NCI-H345 treated with DMSO at 0.1 percent for 48 hours (cell line): ENCODE results near the gene CCDC12.
"Not testable (repeated sequence)": the region's sequence is repeated elsewhere in the genome, so short reads cannot be mapped to it uniquely, and the experiment has no call there.

ENCODE experiments used
- DNase-seq: peaks from one replicate; lab custom pipeline; 2025; ENCODE audit not compliant: unreplicated experiment; lab: John Stamatoyannopoulos, UW

Gene CCDC12

DNA sequence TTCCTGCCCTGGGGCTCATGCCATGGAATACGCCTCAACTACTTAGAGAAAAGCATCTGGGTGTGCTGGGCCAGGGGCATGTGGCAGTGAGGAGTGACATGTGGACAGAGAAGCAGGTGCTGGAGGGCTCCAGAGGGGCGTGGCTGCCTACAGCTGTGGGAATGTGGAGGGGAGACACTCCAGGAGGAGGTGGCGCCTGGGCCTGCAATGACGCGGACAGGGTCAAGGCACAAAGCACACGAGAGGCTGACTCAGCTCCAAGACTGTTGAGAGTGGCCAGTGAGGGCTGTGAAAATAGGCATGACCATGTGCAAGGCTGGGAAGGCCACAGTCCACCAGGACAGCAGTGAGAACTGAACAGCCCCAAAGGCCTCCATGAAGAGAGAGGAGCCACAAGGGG, 50.5 kb downstream of the CCDC12 start:
- DNase-seq: no peak

DNA sequence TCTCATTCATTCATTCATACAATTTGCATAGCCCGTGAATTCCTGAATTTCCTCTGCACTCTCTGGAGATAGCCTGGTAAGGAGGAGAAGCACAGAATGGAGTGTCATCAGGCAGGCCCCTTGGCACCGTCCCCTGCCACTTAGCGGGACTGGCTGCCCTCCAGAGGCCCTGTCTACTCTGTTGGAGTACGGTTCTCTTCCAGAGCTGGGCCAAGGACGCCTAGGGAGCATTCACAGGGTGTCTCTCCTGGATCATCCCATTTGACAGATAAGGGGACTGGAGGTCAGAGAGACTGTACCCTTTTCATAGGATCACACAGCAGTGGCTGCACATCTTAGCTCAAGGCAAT, 51.0 kb downstream of the CCDC12 start:
- no peak for DNase-seq

DNA sequence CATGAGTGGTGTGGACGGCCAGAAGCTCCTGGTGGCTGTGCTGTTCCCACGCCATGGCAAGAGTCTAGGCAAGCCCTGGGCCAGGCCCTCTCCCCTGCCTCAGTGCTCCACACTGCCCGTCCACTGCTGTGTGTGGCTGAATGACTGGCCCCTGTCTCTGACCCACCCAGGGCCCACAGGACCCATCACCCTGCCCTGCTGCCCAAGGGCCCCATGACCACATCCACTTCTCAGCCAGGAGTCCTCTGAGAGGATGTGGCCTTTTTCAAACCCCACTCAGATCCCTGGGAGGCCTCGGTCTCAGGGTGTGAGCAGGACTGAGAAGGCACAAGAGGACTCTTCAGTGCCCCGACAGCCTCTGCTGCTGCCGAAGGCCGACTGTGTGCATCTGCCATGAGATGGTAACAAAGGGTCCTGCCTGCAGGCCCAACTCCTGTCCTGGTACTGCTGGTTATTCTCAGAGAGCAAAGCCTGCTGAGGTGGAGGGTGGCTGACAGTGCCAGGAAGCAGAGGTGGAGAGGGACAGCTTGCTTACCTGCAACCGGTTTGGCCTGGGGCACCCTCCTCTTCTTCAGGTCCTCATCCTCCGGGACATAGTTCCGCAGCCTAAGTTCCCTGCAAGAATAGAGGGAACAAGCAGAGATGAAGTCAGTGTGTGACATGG, 51.5 kb downstream of the CCDC12 start:
- DNase-seq: no peak

DNA sequence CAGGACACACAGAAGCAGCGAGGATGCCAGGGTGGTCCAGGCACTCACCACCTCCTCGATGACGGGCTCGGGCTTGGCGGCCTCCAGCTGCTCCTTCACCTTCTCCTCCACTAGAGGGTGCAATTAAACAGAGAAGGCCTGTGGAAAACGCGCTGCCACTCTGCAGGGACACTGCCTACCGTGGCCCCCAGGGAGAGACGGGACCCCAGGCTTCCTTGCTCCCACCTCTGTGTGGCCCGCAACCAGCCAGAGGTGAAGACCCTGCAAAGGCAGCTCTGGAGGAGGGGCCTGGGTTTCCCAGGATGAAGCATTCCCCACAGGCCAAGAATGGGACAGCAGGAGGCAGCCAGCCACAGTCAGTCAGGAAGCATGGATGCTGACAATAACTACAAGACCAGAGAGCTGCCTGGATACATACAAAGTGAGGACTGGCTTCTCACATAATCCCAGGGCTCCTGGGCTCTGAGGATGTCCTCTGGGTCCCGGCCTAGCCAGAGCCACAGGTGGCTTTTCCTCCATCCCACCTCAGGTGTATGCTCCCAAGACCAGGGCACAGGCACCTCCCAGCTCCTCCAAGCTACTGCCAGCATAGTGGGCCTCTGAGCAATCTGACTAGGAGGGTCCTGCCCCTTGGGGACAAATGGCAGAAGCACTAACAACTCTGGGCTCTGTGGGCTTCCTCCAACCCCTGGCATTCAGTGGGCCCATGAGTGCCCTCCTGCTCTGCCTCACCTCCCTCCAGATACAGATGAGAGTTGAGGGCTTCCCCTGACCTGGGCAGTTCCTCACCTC, 52.8 kb downstream of the CCDC12 start:
- no peak for DNase-seq

DNA sequence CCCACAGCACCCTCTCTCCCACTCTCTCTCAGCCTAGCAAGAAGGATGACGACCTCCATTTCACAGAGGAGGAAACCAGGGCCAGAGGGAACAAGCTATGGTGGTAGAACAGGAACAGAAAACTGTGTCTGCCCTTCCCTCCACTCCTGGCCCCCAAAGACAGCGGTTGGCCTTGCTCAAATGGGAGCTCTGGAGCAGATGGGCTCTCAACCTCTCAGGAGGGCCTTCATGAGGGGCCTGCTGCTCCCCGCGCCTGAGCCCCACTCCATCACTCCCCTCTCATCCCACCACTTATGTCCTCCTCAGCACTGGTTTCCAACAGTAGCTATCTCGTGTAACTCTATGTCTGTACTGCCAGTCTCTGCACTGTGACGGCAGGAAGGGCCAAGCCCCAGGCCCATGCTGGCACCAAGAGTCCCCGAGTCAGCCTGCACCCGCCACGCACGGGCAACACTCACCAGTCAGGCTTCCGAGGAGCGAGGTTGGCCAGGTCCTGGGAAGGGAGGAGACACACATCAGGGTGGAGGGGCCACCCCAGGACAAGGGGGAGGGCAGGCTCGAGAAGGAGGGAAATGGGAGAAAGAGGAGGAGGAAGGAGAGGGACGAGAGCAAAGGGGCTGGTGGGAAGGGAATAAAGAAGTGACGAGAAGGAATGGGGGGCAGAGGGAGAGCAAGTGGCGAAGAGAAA, 53.5 kb downstream of the CCDC12 start:
- no peak for DNase-seq

DNA sequence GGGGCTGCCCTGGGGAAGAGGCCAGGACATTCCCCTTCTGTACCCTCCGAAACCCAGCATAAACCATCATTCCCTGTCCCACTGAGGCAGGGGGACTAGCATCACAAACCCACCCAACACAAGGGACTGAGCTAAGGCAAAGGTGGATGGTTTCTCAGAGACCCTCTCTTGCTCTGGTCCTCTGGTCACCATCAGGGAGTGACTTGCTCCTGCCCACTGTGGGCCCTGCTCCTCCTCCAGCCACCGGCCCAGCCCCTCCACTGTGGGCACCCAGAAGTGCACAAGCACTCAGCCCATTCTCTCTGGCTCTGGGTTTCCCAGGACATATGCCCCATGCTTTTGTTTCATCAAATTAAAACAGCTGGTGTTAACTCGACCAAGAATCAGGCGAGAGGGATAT, 54.1 kb downstream of the CCDC12 start:
- DNase-seq: no peak

DNA sequence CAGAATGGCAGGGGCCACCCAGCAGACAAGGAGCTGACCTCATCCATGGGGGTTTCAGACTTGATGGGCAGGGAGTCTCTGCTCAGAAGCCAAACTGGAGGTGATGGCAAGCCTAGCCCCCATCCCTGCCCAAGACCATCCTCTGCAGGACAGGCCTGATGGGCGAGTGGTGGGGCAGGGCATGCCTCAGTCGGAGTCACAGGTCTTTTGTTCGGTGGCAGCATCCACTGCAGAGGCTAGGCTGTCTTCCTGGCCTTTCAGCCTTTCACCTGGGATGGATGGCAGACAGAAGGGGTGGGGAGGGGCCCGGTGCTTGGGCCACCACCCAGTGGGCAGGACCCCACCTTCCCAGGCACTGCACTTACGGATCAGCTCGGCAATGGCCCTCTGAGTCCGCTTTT, 54.7 kb downstream of the CCDC12 start:
- no peak for DNase-seq

DNA sequence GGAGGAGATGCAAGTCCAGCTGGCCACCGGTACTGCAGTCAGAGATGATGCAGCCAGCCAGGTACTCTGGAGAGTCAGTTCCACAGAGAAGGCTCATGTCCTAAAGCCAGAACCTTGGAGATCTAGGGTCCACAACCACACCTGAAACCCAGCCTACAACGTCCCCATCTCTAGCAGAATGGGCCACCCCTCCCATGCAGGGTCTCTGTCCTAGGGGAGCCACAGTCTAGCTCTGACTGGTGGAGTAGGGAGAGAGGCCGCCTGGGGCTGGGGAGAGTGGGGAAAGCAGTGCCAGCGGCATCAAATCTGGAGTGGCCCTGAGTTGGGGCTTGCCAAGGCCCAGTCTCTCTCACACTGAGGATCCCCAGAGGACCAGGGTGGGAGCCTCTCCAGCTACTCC, 55.5 kb downstream of the CCDC12 start:
- DNase-seq: no peak

DNA sequence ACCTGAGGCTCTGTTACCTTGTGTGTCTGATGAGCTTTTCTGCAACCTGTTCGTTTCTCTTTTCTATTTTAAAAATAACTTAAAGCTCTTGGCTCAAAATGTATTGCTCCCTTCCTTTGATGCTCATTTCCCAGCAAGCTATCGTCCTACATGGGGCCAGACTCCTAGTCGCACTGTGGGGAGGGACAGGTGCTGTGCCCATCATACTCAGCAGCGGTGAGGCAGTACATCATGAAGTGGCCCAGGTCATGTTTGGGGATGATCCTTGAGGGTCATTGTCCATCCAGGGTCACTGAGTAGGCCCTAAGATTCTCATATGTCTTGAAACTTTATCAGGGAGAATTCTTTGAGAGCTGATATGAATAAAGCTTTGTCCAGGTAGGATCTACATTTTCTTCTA, 57.9 kb downstream of the CCDC12 start:
- DNase-seq: no peak

DNA sequence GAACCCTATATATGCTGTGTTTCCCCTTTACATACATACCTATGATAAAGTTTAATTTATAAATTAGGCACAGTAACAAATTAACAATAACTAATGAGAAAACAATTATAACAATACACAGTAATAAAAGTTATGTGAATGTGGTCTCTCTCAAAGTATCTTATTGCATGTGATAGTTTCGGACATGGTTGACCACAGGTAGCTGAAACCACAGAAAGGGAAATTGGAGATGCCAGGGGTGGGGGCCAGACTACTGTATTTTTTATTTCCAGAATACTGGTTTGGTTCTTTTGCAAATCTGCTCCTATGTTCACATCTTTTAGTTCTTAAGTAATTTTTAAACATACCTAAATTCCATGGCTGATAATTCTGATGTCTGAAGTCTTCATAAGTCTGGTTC, 58.3 kb downstream of the CCDC12 start:
- no peak for DNase-seq

DNA sequence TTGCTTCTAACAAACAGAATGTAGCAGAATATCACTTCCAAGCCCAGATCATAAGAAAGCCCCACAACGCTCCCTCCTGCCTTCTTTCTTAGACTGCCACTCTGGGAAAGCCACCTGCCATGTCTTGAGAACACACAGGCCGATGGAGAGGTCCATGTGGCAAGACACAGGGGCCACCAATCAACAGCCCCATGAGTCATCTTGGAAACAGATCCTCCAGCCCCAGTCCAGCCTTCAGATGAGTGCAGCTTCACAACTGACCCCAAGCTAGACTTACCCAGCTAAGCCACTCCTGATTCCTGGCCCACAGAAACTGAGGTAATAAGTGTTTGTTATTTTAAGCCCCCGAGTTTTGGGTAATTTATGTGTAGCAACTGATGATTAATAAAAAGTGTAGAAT, 59.3 kb downstream of the CCDC12 start:
- no peak for DNase-seq

DNA sequence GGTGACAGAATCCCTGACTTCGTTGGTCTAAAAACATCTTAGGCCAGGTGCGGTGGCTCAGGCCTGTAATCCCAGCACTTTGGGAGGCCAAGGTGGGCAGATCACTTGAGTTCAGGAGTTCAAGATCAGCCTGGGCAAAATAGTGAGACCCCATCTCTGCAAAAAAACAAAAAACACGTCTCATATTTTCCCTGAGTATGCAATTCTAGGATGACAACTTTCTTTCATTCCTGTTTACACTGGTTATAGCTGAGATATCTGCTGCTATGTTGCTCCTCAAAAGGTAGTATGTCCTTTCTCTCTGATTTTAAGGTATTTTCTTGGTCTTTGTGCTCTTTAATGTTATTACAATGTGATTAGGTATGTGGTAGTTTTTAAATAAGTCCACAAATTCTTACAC, 59.7 kb downstream of the CCDC12 start:
- no peak for DNase-seq

DNA sequence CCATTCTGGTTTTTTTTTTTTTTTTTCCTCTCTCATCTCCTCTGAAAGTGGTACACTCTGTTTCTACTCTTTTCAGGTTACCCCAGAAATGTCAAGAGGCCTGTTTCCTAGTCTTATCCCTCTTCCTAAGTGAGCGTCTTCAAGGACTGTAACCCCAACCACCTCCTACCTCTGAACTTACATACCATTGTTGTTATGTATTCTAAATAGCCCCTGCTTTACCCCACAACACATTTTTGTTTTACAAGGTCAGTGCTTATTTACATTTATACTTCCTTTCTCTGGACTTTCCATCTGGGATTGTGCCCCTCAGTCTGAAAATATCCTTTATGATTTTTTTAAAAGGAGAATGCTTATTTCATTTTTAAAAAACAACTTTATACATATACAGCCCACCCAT, 60.3 kb downstream of the CCDC12 start:
- no peak for DNase-seq

DNA sequence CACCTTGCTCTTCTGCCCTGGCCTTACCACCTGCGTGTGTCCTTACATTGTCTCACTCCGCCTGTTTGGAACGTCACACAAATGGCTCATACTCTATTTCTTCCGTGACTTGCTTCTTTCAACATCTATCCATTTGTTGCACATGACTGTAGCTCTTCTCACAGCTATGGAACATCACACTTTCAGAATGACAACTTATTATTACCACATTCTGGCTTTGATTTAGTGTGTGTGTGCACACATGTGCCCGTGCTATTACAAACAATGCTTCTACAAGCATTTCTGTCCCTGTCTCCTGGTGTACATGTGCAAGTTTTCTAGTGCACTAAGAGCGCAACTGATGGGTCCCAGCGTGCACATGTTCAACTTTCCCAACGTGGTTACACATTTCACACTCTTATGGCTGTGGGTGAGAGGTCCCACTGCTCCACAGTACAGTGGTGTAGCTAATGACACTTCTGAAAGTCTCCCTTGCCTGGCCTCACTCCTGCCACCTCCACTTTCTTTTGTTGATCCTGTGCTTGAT, 61.2 kb downstream of the CCDC12 start:
- no peak for DNase-seq

DNA sequence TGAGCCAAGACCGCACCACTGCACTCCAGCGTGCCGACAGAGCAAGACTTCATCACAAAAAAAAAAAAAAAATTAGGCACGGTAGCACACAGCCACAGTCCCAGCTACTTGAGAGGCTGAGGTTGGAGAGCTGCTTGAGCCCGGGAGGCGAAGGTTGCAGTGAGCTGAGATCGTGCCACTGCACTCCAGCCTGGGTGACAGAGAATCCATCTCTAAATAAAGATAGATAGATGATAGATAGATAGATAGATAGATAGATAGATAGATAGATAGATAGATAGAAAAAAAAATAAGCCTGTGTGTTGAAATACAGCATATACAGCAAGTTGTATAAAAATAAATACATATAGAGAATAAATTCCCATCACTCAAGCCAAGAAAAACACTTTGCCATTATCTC, 61.7 kb downstream of the CCDC12 start:
- DNase-seq: no peak

DNA sequence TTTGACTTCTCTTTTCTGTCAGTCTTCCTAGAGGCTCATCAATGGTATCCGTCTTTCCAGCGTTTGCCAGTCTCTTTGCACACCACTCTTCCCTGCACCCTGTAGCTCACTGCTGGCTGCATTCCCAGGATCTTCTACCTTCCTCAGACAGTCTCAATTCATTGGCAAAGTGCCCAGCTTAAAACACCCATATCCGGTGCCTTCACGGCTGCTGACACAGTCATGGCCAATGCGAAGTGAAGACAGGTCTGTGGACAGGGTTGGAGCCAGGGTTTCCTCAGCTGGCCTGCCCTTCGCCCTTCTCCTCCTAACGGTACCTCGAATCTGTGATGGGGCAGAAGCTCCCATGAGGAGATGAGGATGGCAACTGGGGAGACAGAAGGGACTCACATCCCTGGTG, 62.9 kb downstream of the CCDC12 start:
- DNase-seq: peak; percentile 76

DNA sequence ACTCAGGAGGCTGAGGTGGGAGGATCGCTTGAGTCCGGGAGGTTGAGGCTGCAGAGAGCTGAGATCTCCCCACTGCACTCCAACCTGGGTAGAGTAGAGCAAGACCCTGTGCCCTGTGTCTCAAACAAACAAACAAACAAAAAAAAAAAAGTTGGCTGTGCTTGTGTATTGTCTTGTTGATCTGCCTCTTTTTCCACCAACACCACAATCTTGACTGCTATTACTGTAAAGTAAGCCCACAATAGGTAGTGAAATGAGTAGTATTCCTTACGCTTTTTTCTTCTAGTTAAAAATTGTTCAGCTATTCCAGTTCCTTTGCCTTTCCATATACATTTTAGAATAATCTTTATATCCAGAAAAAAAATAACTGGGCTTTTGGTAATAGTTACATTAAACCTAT, 63.6 kb downstream of the CCDC12 start:
- no peak for DNase-seq

DNA sequence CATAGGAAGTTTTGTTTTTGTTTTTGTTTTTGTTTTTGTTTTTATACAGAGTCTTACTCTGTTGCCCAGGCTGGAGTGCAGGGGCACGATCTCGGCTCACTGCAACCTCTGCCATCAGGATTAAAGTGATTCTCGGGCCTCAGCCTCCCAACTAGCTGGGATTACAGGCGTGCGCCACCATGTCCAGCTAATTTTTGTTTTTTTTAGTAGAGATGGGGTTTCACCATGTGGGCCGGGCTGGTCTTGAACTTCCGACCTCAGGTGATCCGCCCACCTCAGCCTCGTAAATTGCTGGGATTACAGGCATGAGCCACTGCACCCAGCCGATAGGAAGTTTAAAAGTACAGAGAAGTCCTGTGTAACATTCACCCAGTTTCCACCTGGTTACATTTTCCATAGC, 65.6 kb downstream of the CCDC12 start:
- DNase-seq: not testable (repeated sequence)

DNA sequence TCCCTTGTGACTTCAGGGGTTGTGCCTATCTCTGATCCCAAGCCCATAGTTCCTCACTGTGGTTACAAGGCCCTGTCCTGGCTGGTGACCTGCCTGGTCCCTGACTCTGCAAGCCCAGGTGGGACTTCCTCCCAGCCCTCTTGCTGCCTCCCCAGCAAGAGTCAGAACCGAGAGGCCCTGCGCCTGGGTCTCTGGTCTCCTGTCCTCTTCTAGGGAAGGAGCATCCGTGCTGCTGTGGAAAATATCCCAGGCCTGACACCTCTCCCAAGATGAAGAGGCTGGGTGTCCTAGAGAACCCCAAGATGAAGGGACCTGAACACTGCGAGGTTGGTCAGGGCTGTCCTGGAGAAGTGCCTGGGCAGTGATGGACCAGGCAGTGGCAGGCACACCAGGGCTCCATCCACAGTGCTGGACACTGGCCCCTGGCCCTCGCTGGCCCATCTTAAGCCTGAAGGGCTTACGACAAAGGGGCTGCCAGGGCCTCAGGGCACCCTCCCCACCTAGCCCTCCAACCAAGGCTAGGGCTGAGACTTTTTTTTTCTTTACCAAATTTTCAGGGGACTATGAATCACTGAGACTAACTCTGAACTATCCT, 66.3 kb downstream of the CCDC12 start:
- DNase-seq: no peak

DNA sequence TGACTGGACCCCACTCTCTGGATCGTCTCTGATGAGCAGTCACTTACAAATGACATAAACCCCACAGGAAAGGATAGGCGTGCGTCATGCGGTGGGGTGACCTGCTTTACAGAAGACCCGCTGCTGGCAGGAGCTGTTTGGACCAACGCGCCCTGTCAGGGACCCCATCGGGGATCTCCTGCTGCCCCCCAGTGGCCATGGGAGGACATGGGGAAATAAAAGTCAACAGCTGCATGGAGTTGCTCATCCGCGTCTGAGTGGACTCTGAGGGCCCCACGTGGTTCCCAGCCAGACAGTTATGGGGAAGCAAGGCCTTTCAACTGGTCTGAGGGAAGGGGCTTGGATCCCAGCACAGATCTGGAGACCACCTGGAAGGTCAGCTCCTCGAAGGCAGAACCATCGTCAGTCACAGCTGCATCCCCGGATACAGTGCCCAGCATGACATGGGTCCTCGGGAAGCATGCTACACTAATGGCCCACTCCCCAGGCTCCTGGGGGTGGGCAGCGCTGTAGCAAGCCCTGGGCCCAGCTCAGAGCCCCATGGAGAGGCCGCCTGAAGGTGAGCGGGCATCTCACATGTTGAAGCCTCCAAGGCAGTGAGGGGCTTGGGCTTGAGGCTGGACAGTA, 66.9 kb downstream of the CCDC12 start:
- peak; percentile 48 for DNase-seq

DNA sequence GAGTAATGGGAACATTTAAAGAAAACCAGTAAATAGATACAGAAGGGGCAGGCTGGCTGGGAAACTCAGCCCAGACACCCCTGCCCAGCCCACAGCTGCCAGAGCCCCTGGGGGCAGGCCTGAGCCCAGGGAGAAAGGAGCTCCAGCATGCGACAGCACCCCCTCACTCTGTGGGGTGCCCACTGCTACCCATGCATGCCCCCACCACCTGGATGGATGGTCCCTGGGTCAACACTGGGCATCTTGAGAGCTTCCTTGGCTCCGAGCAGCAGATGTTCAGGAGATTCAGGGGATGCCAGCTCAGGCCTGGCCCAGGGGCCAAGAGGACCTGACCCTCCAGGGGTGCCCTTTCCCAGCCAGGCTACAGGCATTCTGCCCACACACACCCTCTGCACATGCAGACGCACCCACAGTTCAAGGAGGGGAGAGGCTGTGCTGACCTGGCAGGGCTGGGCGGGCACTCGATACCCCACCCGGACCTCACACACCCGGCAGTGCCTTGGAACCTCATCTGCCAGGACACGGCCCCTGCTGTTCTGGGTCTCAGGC, 67.5 kb downstream of the CCDC12 start:
- no peak for DNase-seq
